Activated CD8-positive, alpha-beta memory T cell treated with anti-CD3 and anti-CD28 coated beads, Interleukin-2, amount 10 ng/mL, durations not matched to agents 7 days and 5 days (primary cell): Measurements from ENCODE around the gene CASP1. TPM values are rescaled to one million over a fixed set of nuclear protein-coding genes. Genes with fewer than 3 reads are reported as not detected.
"Not testable (repeated sequence)": the region's sequence is repeated elsewhere in the genome, so short reads cannot be mapped to it uniquely, and the experiment has no call there.

Experiments
- ATAC-seq: fragments of 150-1000 bp; cut with Tn5 transposase; one replicate; pipeline ENCODE4 v1.10.0; 2021; ENCODE audit warnings: moderate library complexity
- CTCF ChIA-PET: fragments of 350-600 bp; sonication (Branson Sonifier 250); formaldehyde crosslinking; loops from one replicate; lab custom pipeline; 2021; ENCODE audit warnings: antibody characterized with exemption; lab: Charles Lee
- DNase-seq: peaks from one replicate; pipeline ENCODE4 v3.0.0-alpha.2; 2020
- H3K27ac Mint-ChIP-seq: one replicate; pipeline ENCODE4 v1.8.0; 2021; ENCODE audit warnings: mild to moderate bottlenecking, mixed read lengths
- H3K27me3 Mint-ChIP-seq: one replicate; pipeline ENCODE4 v1.8.0; 2021; ENCODE audit warnings: mixed read lengths
- H3K36me3 Mint-ChIP-seq: one replicate; pipeline ENCODE4 v1.8.0; 2021; ENCODE audit warnings: mild to moderate bottlenecking, mixed read lengths
- H3K4me1 Mint-ChIP-seq: one replicate; pipeline ENCODE4 v1.8.0; 2021; ENCODE audit warnings: mixed read lengths
- H3K4me3 Mint-ChIP-seq: one replicate; pipeline ENCODE4 v1.8.0; 2021; ENCODE audit warnings: mild to moderate bottlenecking, moderate library complexity, mixed read lengths
- H3K9me3 Mint-ChIP-seq: one replicate; pipeline ENCODE4 v1.8.0; 2022; ENCODE audit warnings: low read depth, mixed read lengths
- total RNA-seq, 2 experiments: library from RNA; stranded (reverse); gene quantifications; one replicate each; pipeline ENCODE4 v1.2.3, GENCODE V29; 2021

CASP1 gene
- 100 to 1,000 TPM in 1 of 2 experiments, 10 to 100 TPM in 1; 94.1 to 109 TPM for total RNA-seq

DNA sequence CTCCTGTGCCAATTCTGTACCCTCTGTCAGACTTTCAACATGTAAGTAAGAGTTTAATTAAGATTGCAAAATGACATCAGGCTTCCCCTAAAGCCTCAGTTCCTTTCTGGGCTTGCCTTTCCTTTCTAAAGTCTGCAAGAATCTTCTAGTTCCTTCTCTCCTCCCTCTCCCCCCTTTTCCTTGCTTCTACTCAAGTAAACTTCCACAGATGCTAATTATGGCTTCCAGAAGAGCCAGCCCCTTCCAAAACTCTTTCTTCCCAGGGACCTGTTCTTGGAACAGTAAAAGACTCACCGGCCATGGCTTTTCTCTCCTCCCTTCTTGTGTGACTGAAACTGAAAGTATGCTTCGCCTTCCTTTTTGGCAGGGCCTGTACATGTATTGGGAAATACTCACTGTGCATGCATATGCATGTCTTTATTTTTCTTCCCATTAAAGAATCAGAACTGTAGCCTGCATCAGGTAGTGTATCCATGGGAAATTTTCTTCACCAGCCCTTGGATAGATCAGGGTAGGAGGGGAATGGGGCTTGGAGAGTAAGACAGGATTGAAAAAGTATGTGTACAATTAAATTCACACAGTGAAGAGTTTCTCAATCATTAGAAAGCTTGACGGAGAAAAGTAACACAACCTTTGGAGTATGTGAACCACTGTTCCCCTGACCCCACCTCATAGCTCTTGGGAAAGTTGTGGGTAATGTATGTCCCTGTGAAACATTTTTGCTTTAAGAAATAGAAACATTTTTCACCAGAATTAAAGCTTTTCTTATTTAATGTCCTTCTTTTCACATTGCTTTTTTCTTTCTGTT lies at the start of gene CASP1:
CASP1 (minus strand) TSS at position 332 of the 808 bp plus-strand sequence; CDS start at position 301, 31 bp downstream.
- H3K27me3 Mint-ChIP-seq: no peaks in the 10 kb centered on the region
- CTCF ChIA-PET: interaction anchor here (0.8 kb wide), 1 partner anchor 9 kb away, joined by 3 read pairs; no protein-coding TSS in a partner anchor
- peak within 1 kb of the TSS; percentile 94 for H3K27ac Mint-ChIP-seq
- peaks cover 2% of the 10 kb centered on the region for H3K9me3 Mint-ChIP-seq
- DNase-seq (peak; percentile 59), ATAC-seq (peak; percentile 92)
- H3K4me1 Mint-ChIP-seq: peaks cover 36% of the 10 kb centered on the region
- H3K36me3 Mint-ChIP-seq: peaks cover 58% of the 10 kb centered on the region
- peak within 1 kb of the TSS; percentile 93 for H3K4me3 Mint-ChIP-seq

DNA sequence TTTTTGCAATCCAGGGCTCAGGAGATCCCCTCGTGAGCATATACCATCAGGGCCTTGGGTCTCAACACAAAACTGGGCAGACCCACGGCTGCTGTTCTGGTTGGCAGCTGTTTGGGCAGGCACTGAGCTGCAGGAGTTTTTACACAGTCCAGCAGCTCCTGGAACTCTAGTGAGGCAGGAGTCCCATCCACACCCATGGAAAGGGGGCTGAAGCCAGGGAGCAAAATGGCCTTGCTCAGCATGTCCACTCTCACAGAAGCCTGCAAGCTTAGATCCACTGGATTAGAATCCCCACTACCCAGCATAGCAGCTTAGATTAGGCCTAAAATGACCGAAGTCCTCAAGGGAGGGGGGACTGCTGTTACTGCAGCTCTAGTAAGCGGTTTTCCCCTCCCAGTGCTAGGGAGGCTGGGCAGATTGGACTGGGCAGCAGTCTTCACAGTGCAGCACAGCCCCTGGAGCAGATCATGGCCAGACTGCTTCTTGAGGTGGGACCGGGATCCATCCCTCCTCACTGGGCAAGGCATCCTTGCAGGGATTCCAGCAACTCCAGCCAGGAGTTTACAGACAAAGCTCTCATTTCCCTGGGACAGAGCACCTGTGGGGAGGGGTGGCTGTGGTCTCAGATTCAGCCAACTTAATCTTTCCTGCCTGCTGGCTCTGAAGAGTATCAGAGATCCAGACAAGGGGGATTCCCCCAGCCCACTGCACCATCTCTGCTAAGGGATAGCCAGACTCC lies 46.6 kb upstream of the CASP1 start:
- H3K9me3 Mint-ChIP-seq: no peaks in the 10 kb centered on the region
- H3K27me3 Mint-ChIP-seq: peaks cover 11% of the 10 kb centered on the region
- CTCF ChIA-PET: interaction anchor here (1.3 kb wide), 1 partner anchor 12 kb away, joined by 3 read pairs; no protein-coding TSS in a partner anchor
- peaks cover 4% of the 10 kb centered on the region for H3K36me3 Mint-ChIP-seq
- no peak for ATAC-seq
- no peak overlapping the region for H3K4me3 Mint-ChIP-seq
- no peak for DNase-seq
- H3K4me1 Mint-ChIP-seq: peaks cover 30% of the 10 kb centered on the region
- no peak overlapping the region for H3K27ac Mint-ChIP-seq

DNA sequence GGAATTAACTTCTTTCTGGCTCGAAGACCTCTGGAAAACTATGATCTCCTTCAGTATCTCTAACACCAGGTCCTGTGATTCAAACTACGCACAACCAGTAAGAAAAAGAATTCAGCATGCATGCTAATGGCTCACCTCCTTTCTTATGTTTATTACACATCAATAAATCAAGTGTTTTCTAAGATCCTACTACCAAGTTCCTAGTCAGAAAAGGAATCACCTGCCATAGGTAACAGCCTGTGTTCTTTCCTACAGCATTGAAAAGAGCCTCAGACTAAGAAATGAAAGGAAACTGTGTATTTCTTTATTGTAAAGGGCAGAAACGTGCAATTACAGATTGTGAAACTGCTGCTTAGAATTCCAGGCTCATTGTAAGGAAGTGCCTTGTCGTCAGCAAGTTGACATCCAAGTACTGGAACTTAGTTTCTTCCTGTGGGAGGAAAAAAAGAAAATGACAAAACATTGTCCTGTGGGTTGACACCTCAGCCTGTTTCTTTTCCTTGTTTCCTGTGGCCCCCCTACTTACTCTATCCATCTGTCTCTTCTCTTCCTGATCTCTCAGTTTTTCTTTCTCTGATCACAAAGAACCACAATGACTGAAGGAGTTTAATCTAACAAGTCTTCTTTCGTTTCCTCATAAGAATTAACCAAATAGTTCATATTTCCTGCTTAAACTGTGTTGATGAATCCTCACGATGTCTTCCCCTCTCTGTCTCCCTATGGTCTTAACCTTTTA lies 45.4 kb upstream of the CASP1 start:
- H3K36me3 Mint-ChIP-seq, H3K27me3 Mint-ChIP-seq, H3K4me3 Mint-ChIP-seq, ATAC-seq, H3K9me3 Mint-ChIP-seq, DNase-seq: not testable (repeated sequence)
- H3K4me1 Mint-ChIP-seq: peaks cover 30% of the 10 kb centered on the region
- CTCF ChIA-PET: interaction anchor here (1.3 kb wide), 1 partner anchor 14 kb away, joined by 3 read pairs; no protein-coding TSS in a partner anchor
- H3K27ac Mint-ChIP-seq: peak overlapping the region; percentile 8

DNA sequence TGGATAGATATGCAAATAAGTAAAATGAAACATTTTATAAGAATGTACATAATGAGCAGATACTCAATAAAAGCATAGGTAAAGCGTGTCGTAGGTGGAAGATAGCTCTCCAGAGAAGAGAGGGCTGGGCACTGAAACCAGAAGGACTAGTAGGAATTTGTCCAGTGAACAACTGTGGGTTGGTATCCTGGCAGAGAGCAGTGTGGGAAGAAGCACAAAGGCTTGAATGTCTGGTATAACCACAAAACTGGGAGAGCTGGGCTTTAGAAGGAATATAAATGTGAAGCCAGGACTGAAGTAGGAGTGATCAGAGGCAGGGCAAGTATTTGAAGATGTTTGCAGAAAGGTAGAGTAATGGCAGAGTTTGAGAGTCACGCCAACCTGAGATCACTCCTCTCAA lies 43.3 kb upstream of the CASP1 start:
- peaks cover 30% of the 10 kb centered on the region for H3K4me1 Mint-ChIP-seq
- ATAC-seq: no peak
- CTCF ChIA-PET: interaction anchor here (1.4 kb wide), 1 partner anchor 18 kb away, joined by 4 read pairs; no protein-coding TSS in a partner anchor
- no peaks in the 10 kb centered on the region for H3K27me3 Mint-ChIP-seq
- no peak overlapping the region for H3K4me3 Mint-ChIP-seq
- H3K27ac Mint-ChIP-seq: no peak overlapping the region
- no peak for DNase-seq
- H3K9me3 Mint-ChIP-seq: no peaks in the 10 kb centered on the region
- H3K36me3 Mint-ChIP-seq: peaks cover 4% of the 10 kb centered on the region

DNA sequence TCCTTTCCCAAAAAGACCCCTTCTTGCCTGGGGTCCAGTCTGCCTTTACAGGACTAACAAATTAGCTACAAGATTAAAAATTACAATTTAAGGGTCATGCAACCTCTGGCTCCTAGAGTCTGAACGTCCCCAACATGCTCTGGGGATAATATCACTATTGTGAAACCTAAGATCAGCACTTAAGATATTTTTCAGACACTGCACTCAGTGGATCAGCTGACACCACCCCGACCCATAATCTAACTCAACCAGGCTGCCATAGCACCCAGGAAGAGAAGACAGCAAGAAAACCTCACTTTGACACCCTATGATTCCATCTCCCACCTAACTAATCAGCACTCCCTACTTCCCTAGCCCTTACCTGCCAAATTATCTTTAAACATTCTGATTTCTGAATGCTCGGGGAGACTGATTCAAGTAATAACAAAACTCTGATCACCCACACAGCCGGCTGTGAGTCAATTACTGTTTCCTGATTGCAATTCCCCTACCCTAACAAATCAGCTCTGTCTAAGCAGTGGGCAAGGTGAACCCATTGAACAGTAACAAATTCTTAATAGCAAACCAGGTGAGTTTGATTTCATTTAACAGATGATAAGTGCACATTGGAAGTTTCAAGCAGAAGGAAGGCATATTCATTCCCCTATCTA lies 42.3 kb upstream of the CASP1 start:
- DNase-seq: peak; percentile 48
- ATAC-seq: peak; percentile 57
- CTCF ChIA-PET, H3K4me3 Mint-ChIP-seq, H3K36me3 Mint-ChIP-seq, H3K9me3 Mint-ChIP-seq, H3K27me3 Mint-ChIP-seq: not testable (repeated sequence)
- H3K27ac Mint-ChIP-seq: peak overlapping the region; percentile 34
- peaks cover 30% of the 10 kb centered on the region for H3K4me1 Mint-ChIP-seq

DNA sequence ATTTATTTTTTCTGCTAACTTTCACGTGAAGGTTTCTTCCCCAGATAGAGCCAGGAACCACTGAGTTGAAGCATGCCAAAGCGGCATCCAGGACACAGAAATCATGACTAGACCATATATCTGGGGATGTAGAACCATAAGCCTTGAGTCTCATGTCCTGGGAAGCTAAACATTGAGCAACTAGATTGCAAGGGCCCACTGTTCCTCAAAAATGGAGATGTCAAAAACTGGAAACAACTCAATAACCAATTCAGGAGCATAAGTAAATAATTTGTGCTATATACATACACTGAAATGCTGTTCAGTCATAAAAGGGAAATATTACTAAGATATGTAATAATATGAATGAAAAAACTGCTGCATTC lies 39.2 kb upstream of the CASP1 start:
- no peak overlapping the region for H3K4me3 Mint-ChIP-seq
- no peaks in the 10 kb centered on the region for H3K27me3 Mint-ChIP-seq
- no peak for DNase-seq
- no peak for ATAC-seq
- CTCF ChIA-PET: no interaction called here
- H3K36me3 Mint-ChIP-seq: peaks cover 7% of the 10 kb centered on the region
- no peak overlapping the region for H3K27ac Mint-ChIP-seq
- peaks cover 34% of the 10 kb centered on the region for H3K4me1 Mint-ChIP-seq
- H3K9me3 Mint-ChIP-seq: no peaks in the 10 kb centered on the region

DNA sequence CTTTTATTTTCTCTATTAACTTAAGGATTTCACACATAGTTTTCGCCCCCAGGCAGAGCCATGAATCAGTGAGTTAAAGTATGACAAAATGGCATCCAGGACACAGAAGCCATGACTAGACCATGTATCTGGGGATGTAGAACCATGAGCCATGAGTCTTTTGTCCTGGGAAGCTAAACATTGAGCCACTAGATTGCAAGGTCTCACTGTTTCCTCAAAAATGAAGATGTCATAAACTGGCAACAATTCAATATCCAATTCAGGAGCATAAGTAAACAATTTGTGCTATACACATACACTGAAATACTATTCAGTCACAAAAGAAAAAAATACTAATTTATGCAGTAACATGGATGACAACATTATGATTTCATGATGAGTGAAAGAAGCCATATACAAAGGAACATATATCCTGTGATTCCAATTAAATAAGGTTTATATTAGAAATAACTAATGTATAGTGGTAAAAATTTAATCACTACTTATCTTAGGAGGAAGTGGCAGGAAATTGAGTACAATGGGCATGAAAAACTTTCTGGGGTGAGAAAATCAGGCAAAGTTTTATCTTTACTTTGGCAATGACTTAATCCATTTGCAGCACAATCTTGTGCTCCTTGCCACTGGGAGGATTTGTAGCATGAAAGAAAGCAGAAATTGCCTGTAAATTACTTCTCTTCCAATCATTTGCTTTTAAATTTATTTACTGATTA lies 38.7 kb upstream of the CASP1 start:
- peaks cover 37% of the 10 kb centered on the region for H3K4me1 Mint-ChIP-seq
- DNase-seq (no peak), ATAC-seq (no peak)
- H3K9me3 Mint-ChIP-seq: no peaks in the 10 kb centered on the region
- H3K4me3 Mint-ChIP-seq: no peak overlapping the region
- H3K27ac Mint-ChIP-seq: no peak overlapping the region
- peaks cover 11% of the 10 kb centered on the region for H3K36me3 Mint-ChIP-seq
- CTCF ChIA-PET: no interaction called here
- no peaks in the 10 kb centered on the region for H3K27me3 Mint-ChIP-seq

DNA sequence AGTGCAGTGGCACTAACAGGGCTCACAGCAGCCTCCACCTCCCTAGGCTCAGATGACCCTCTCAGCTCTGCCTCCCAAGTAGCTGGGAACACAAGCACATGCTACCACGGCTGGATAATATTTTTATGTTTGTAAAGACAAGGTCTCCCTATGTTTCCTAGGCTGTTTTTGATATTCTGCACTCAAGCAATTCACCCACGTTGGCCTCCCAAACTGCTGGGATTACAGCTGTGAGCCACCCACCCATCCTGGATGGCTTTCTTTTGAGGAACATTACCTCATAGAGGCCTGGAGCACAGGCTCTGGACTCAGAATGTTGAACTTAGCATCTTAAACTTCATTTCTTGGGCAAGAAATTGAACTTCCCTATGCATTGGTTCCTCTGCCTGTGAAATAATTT lies 37.1 kb upstream of the CASP1 start:
- CTCF ChIA-PET, ATAC-seq, H3K9me3 Mint-ChIP-seq, H3K36me3 Mint-ChIP-seq, DNase-seq, H3K4me3 Mint-ChIP-seq, H3K27ac Mint-ChIP-seq, H3K27me3 Mint-ChIP-seq: not testable (repeated sequence)
- H3K4me1 Mint-ChIP-seq: peaks cover 32% of the 10 kb centered on the region

DNA sequence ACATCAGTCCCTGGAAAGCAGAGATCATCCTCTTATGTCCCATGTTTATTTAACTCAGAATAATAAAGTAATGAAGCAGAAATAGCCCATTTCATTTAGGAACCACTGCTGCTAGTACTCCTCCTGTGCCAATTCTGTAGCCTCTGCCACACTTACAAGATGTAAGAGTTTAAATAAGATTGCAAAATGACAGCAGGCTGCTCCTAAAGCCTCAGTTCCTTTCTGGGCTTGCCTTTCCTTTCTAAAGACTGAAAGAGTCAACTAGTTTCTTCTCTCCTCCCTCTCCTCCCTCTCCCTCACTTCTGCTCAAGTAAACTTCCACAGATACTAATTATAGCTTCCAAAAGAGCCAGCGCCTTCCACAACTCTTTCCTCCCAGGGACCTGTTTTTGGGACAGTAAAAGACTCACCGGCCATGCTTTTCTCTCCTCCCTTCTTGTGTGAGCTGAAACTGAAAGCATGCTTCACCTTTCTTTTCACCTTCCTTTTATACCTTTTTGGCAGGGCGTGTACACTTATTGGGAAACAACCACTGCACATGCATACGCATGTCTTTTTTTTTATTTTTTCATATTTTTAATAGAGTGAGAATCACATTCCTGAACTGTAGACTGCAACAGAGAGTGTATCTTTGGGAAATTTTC lies 36.3 kb upstream of the CASP1 start:
- Mint-ChIP-seq H3K9me3 (no peaks in the 10 kb centered on the region), H3K36me3 (peaks cover 11% of the 10 kb centered on the region), H3K4me1 (peaks cover 27% of the 10 kb centered on the region), H3K27me3 (no peaks in the 10 kb centered on the region), H3K4me3 (peak overlapping the region; percentile 75), H3K27ac (peak overlapping the region; percentile 82)
- peak; percentile 47 for ATAC-seq
- DNase-seq: no peak
- CTCF ChIA-PET: no interaction called here

DNA sequence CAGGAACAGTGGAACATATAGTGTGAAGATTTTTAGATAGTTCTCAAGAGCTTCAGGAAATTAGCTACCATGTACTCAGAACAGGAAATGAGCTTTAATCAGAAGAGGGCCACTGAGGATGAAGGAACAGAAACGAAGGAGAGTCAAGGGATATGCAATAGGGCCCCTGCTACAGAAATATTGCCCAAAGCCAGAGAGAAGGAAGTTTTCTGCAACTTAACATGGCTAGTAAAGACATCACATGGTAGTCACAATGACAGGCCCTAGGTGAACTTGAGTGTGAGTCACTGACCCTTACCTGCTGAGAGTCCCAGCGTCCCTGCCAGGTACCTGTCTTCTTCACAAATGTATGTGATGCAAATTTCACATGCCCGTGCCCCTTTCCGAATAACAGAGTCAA lies 35.4 kb upstream of the CASP1 start:
- ATAC-seq (peak; percentile 57), DNase-seq (no peak)
- Mint-ChIP-seq H3K27me3 (no peaks in the 10 kb centered on the region), H3K4me1 (peaks cover 27% of the 10 kb centered on the region), H3K27ac (peak overlapping the region; percentile 82), H3K36me3 (peaks cover 14% of the 10 kb centered on the region), H3K9me3 (no peaks in the 10 kb centered on the region), H3K4me3 (peak overlapping the region; percentile 75)
- CTCF ChIA-PET: no interaction called here

DNA sequence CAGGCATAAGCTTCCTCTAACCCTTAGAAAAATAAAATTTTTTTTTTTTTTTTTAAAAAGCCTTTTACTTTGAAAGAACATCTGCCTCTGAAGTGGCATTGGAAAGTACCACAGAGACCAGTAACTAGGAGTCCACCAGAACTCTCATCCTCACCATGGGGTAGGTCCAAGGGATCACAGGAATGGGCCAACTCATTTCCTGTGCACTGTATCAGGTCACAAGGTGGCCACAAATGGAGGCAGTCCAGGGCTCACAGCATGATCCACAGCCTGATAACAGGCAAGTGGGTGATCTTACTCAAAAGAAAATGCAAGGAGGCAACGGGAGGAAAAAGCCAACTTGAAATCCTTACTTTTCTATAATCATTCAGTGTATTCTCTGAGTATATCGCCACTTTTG lies 34.8 kb upstream of the CASP1 start:
- H3K27me3 Mint-ChIP-seq, H3K27ac Mint-ChIP-seq, CTCF ChIA-PET, DNase-seq, H3K9me3 Mint-ChIP-seq, H3K4me3 Mint-ChIP-seq: not testable (repeated sequence)
- H3K4me1 Mint-ChIP-seq: peaks cover 27% of the 10 kb centered on the region
- ATAC-seq: peak; percentile 45
- H3K36me3 Mint-ChIP-seq: peaks cover 12% of the 10 kb centered on the region
